K562 (cell line): ENCODE data around the gene MAST1. TPM values are rescaled to one million over a fixed set of nuclear protein-coding genes. Genes with fewer than 3 reads are reported as not detected.

Experiments used
- CEBPB ChIP-seq: fragments of 450-650 bp; IDR thresholded peaks from 2 replicates; pipeline ENCODE4 v1.6.1; 2016; ENCODE audit warnings: missing genetic modification characterization, missing compliant biosample characterization
- EGR1 ChIP-seq: fragments of 450-650 bp; conservative IDR thresholded peaks from 2 replicates; pipeline ENCODE4 v1.6.1; 2017; ENCODE audit warnings: mild to moderate bottlenecking
- NFE2 ChIP-seq: IDR thresholded peaks from 2 replicates; pipeline ENCODE4 v1.6.1; 2014; ENCODE audit warnings: antibody characterized with exemption, low read depth
- POLR2G ChIP-seq: fragments of 200-400 bp; formaldehyde crosslinking; IDR thresholded peaks from 2 replicates; pipeline ENCODE4 v1.6.1; 2017; ENCODE audit warnings: low read depth, mild to moderate bottlenecking, antibody characterized with exemption, low read length, moderate library complexity
- RAD21 ChIP-seq, 2 experiments: fragments of 250-450 bp in 1 of 2; fragments of 450-650 bp in 1 of 2; sonication (Bioruptor Pico) in 1 of 2; formaldehyde crosslinking in 1 of 2; IDR thresholded peaks in 1 of 2; conservative IDR thresholded peaks in 1 of 2; 2 replicates each; pipeline versions ENCODE4 v1.4.0 to v1.8.0; 2020 to 2022; ENCODE audit warnings: mild to moderate bottlenecking in 2 of 2, moderate library complexity in 1 of 2
- RUNX1 ChIP-seq: sonication (generic); IDR thresholded peaks from 2 replicates; pipeline ENCODE4 v1.6.1; 2016; ENCODE audit warnings: antibody characterized with exemption, low read depth
- SMARCC2 ChIP-seq: fragments of 450-650 bp; IDR thresholded peaks from 2 replicates; pipeline ENCODE4 v1.6.1; 2017; ENCODE audit warnings: antibody characterized with exemption, moderate library complexity, mild to moderate bottlenecking, low read depth
- TAF15 ChIP-seq: fragments of 200-400 bp; formaldehyde crosslinking; IDR thresholded peaks from 2 replicates; pipeline ENCODE4 v1.6.1; 2017; ENCODE audit warnings: mild to moderate bottlenecking, low read depth, low read length, moderate library complexity
- TBL1XR1 ChIP-seq, 2 experiments: IDR thresholded peaks; 2 replicates each; pipeline ENCODE4 v1.6.1; 2012; ENCODE audit warnings: improper control_type of control experiment in 2 of 2, low read length in 2 of 2, mild to moderate bottlenecking in 1 of 2
- USF1 ChIP-seq: sonication (generic); formaldehyde crosslinking; IDR thresholded peaks from 2 replicates; pipeline ENCODE4 v1.9.0; 2022; ENCODE audit warnings: mild to moderate bottlenecking, missing genetic modification reagents
- ZNF444 ChIP-seq: fragments of 250-450 bp; sonication (Bioruptor Pico); IDR thresholded peaks from 2 replicates; pipeline ENCODE4 v1.4.0; 2020; ENCODE audit warnings: mild to moderate bottlenecking, moderate library complexity
- polyA plus RNA-seq, 8 experiments: library from polyadenylated mRNA; depleted of rRNA in 4 of 8; stranded (reverse) in 5 of 8; unstranded in 3 of 8; fragments of >200 nt; fragmentation: Nextera tagmentation in 2 of 8; fragmentation: Illumina TruSeq in 1 of 8; extraction: Ambion mirVana in 2 of 8; extraction: Trizol in 1 of 8; gene quantifications; 2 replicates each; pipeline versions ENCODE4 v1.2.1 to v1.2.3, GENCODE V29; 2011 to 2014; ENCODE audit warnings: inconsistent platforms in 1 of 8, missing spikeins in 1 of 8
- total RNA-seq, 7 experiments: library from RNA; depleted of rRNA in 6 of 7; stranded (reverse); fragments of >200 nt in 6 of 7; fragmentation: Illumina TruSeq in 2 of 7; extraction: Trizol in 2 of 7; gene quantifications; 2 replicates each; pipeline versions ENCODE4 v1.2.1 to v1.2.3, GENCODE V29; 2011 to 2021; ENCODE audit warnings: low replicate concordance in 1 of 7
- TF ChIP-seq, protein P1 (sequence below): fragments of 200-600 bp; sonication (generic); IDR thresholded peaks from one replicate; pipeline ENCODE4 v1.6.1; 2012; ENCODE audit warnings: mild to moderate bottlenecking, low read depth, low read length, inconsistent platforms

Gene MAST1
- total and polyA plus RNA-seq, 9 of the 15 experiments (the other 6 are each of a cell fraction or from before 2014, with no cell fraction given): 0.48 to 10.3 (median 3.9) TPM

DNA sequence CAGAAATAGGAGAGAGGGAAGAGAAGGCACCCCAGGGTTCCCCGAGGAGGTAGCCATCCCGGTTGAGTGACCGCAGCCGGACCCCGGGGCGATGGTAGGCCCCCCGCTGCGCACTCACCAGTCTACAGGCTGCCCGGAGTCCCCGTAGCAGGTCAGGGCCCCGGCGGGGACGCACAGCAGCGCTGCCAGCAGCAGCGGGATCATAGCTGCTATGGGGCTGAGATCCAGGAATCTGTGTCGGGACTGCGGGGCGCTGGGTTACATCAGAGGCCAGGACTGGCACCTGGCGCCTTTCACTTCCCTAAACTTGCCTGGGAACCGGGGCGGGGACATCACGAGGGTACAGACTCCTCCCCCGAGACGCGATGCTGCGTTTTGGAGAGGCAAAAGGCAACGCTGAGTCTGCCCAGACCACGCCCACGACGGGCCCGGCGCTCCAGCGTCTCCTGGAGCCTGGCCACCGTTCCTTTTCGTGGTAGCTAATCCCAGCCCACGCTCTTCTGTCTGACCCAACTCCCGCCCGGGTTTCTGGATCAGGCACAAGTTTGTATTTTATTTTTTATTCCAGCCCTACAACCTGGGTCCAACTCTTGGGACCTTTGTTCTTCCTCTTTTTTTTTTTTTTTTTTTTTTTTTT lies 43.0 kb downstream of the MAST1 start, which contains the start of gene DNASE2 (continued):
- TF ChIP-seq, protein P1, sequence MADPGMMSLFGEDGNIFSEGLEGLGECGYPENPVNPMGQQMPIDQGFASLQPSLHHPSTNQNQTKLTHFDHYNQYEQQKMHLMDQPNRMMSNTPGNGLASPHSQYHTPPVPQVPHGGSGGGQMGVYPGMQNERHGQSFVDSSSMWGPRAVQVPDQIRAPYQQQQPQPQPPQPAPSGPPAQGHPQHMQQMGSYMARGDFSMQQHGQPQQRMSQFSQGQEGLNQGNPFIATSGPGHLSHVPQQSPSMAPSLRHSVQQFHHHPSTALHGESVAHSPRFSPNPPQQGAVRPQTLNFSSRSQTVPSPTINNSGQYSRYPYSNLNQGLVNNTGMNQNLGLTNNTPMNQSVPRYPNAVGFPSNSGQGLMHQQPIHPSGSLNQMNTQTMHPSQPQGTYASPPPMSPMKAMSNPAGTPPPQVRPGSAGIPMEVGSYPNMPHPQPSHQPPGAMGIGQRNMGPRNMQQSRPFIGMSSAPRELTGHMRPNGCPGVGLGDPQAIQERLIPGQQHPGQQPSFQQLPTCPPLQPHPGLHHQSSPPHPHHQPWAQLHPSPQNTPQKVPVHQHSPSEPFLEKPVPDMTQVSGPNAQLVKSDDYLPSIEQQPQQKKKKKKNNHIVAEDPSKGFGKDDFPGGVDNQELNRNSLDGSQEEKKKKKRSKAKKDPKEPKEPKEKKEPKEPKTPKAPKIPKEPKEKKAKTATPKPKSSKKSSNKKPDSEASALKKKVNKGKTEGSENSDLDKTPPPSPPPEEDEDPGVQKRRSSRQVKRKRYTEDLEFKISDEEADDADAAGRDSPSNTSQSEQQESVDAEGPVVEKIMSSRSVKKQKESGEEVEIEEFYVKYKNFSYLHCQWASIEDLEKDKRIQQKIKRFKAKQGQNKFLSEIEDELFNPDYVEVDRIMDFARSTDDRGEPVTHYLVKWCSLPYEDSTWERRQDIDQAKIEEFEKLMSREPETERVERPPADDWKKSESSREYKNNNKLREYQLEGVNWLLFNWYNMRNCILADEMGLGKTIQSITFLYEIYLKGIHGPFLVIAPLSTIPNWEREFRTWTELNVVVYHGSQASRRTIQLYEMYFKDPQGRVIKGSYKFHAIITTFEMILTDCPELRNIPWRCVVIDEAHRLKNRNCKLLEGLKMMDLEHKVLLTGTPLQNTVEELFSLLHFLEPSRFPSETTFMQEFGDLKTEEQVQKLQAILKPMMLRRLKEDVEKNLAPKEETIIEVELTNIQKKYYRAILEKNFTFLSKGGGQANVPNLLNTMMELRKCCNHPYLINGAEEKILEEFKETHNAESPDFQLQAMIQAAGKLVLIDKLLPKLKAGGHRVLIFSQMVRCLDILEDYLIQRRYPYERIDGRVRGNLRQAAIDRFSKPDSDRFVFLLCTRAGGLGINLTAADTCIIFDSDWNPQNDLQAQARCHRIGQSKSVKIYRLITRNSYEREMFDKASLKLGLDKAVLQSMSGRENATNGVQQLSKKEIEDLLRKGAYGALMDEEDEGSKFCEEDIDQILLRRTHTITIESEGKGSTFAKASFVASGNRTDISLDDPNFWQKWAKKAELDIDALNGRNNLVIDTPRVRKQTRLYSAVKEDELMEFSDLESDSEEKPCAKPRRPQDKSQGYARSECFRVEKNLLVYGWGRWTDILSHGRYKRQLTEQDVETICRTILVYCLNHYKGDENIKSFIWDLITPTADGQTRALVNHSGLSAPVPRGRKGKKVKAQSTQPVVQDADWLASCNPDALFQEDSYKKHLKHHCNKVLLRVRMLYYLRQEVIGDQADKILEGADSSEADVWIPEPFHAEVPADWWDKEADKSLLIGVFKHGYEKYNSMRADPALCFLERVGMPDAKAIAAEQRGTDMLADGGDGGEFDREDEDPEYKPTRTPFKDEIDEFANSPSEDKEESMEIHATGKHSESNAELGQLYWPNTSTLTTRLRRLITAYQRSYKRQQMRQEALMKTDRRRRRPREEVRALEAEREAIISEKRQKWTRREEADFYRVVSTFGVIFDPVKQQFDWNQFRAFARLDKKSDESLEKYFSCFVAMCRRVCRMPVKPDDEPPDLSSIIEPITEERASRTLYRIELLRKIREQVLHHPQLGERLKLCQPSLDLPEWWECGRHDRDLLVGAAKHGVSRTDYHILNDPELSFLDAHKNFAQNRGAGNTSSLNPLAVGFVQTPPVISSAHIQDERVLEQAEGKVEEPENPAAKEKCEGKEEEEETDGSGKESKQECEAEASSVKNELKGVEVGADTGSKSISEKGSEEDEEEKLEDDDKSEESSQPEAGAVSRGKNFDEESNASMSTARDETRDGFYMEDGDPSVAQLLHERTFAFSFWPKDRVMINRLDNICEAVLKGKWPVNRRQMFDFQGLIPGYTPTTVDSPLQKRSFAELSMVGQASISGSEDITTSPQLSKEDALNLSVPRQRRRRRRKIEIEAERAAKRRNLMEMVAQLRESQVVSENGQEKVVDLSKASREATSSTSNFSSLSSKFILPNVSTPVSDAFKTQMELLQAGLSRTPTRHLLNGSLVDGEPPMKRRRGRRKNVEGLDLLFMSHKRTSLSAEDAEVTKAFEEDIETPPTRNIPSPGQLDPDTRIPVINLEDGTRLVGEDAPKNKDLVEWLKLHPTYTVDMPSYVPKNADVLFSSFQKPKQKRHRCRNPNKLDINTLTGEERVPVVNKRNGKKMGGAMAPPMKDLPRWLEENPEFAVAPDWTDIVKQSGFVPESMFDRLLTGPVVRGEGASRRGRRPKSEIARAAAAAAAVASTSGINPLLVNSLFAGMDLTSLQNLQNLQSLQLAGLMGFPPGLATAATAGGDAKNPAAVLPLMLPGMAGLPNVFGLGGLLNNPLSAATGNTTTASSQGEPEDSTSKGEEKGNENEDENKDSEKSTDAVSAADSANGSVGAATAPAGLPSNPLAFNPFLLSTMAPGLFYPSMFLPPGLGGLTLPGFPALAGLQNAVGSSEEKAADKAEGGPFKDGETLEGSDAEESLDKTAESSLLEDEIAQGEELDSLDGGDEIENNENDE: no peak
- 0 out of 2 replicates have a peak, but pooled peaks have one; percentile 45 for TF ChIP-seq TAF15
- TF ChIP-seq CEBPB: peak; percentile 67
- 0 out of 2 replicates have a peak, but pooled peaks have one; percentile 43 for TF ChIP-seq RUNX1
- peak; percentile 93 for TF ChIP-seq POLR2G
- TF ChIP-seq RAD21 (CRISPR knock-in tag; conservative IDR thresholded peaks at IDR 0.05 in 1 of 2, IDR thresholded peaks at IDR 0.05 in 1 of 2): peak in 1 of 2 experiments; percentile 7; a peak in 1 of 4 replicates
- no peak for TF ChIP-seq NFE2
- peak in 1 of 2 experiments; percentile 15; a peak in 2 of 4 replicates for TF ChIP-seq TBL1XR1 (IDR thresholded peaks at IDR 0.05; ENCODE audit: low read length in 2 of 2)
- 0 out of 2 replicates have a peak, but pooled peaks have one; percentile 41 for TF ChIP-seq SMARCC2
- no peak for TF ChIP-seq ZNF444 (CRISPR knock-in tag)
- peak; percentile 83 for TF ChIP-seq EGR1
- TF ChIP-seq USF1 (CRISPR knock-in tag): peak; percentile 76
